Testis (tissue), 3 donors: ENCODE results near the gene EXD3. TPM values are rescaled to one million over a fixed set of nuclear protein-coding genes. Genes with fewer than 3 reads are reported as not detected.

Experiments used
- DNase-seq: peaks from one replicate; pipeline ENCODE4 v3.0.0-alpha.2; 2019
- H3K27ac ChIP-seq, 2 donors: fragments of 200-600 bp; sonication (generic); one replicate each; pipeline ENCODE4 v1.5.1; 2019
- H3K27me3 ChIP-seq: fragments of 200-600 bp; sonication (generic); one replicate; pipeline ENCODE4 v1.5.1; 2019
- H3K36me3 ChIP-seq: fragments of 200-600 bp; sonication (generic); one replicate; pipeline ENCODE4 v1.5.1; 2017; ENCODE audit warnings: low read depth; ENCODE audit errors: missing control alignments
- H3K4me1 ChIP-seq: fragments of 200-600 bp; sonication (generic); one replicate; pipeline ENCODE4 v1.5.1; 2019
- H3K4me3 ChIP-seq, 2 donors: fragments of 200-600 bp; sonication (generic); one replicate each; pipeline ENCODE4 v1.5.1; 2017 to 2019
- H3K9me3 ChIP-seq: fragments of 200-600 bp; sonication (generic); one replicate; pipeline ENCODE4 v1.5.1; 2017
- CTCF ChIP-seq, 3 experiments: fragments of 450-650 bp in 2 of 3; fragments of 200-600 bp in 1 of 3; sonication (generic) in 1 of 3; IDR thresholded peaks; one replicate each; pipeline ENCODE4 v1.5.1; 2016 to 2019; ENCODE audit warnings: antibody characterized with exemption in 3 of 3, mild to moderate bottlenecking in 2 of 3, moderate library complexity in 1 of 3
- POLR2A ChIP-seq: fragments of 450-650 bp; IDR thresholded peaks from one replicate; pipeline ENCODE4 v1.6.1; 2017; ENCODE audit warnings: antibody characterized with exemption, mild to moderate bottlenecking, moderate library complexity
- WGBS, 2 donors: methylation state at CpG; one replicate each; pipeline ENCODE4 v1.1.5; 2018; 5-methylcytosine and 5-hydroxymethylcytosine counted together
- intact Hi-C: fragments of 100-400 bp; cut with DNase I; formaldehyde crosslinking; loops from one replicate; pipeline ENCODE4 v1.15.1; 2023; ENCODE audit warnings: low total_unique reads
- polyA plus RNA-seq: library from polyadenylated mRNA; stranded (reverse); fragments of 350-450 nt; fragmentation: Illumina TruSeq; extraction: RNeasy Lipid Tissue Mini Kit (QIAGEN cat#74804); gene quantifications from one replicate; pipeline ENCODE4 v1.2.3, GENCODE V29; 2014; ENCODE audit warnings: low read depth, low replicate concordance; ENCODE audit not compliant: insufficient read depth
- total RNA-seq, 2 donors: library from RNA; depleted of rRNA; stranded (reverse); fragments of >200 nt; gene quantifications; one replicate each; pipeline ENCODE4 v1.2.3, GENCODE V29; 2016

EXD3 gene
- total and polyA plus RNA-seq, 3 donors from 2014 or later = 8.9 to 24.5 (median 15.5) TPM

- Histone ChIP-seq H3K27ac (no peak overlapping the region), H3K9me3 (no peaks in the 10 kb centered on the region), H3K27me3 (no peaks in the 10 kb centered on the region), H3K36me3 (no peaks in the 10 kb centered on the region), H3K4me3 (no peak overlapping the region), H3K4me1 (no peaks in the 10 kb centered on the region)
- TF ChIP-seq POLR2A (no peak), CTCF (IDR thresholded peaks at IDR 0.05) (no peak)
- WGBS, 2 donors = 75 to 84% methylated on average over 12 to 20 of the region's 20 CpGs
- intact Hi-C loops = no loop called here
- DNase-seq = no peak
Observed at GRCh38 chr9:137369911-137370764, 52.8 kb downstream of the EXD3 start.

- Histone ChIP-seq H3K27ac (no peak overlapping the region), H3K4me3 (peak overlapping the region in 1 of 2 donors; percentile 39), H3K27me3 (no peaks in the 10 kb centered on the region), H3K9me3 (no peaks in the 10 kb centered on the region), H3K36me3 (no peaks in the 10 kb centered on the region), H3K4me1 (no peaks in the 10 kb centered on the region)
- WGBS, 2 donors = 80 to 88% methylated on average over 22 to 26 of the region's 36 CpGs
- TF ChIP-seq POLR2A (no peak), CTCF (IDR thresholded peaks at IDR 0.05) (no peak)
- no peak for DNase-seq
- intact Hi-C loops = no loop called here
Observed at GRCh38 chr9:137369061-137369787, 53.7 kb downstream of the EXD3 start.

- no peak for DNase-seq
- intact Hi-C loops = no loop called here
- H3K4me1 ChIP-seq = no peaks in the 10 kb centered on the region
- no peaks in the 10 kb centered on the region for H3K9me3 ChIP-seq
- H3K4me3 ChIP-seq = peak overlapping the region in 1 of 2 donors; percentile 39
- H3K27ac ChIP-seq = no peak overlapping the region
- TF ChIP-seq POLR2A (no peak), CTCF (IDR thresholded peaks at IDR 0.05) (no peak)
- 58 to 61% methylated on average over 13 to 34 of the region's 51 CpGs for WGBS, 2 donors
- no peaks in the 10 kb centered on the region for H3K27me3 ChIP-seq
- H3K36me3 ChIP-seq = no peaks in the 10 kb centered on the region
Observed at GRCh38 chr9:137368431-137369035, 54.4 kb downstream of the EXD3 start.

- TF ChIP-seq CTCF (IDR thresholded peaks at IDR 0.05) (no peak), POLR2A (no peak)
- Histone ChIP-seq H3K4me1 (no peaks in the 10 kb centered on the region), H3K36me3 (no peaks in the 10 kb centered on the region), H3K27me3 (no peaks in the 10 kb centered on the region), H3K4me3 (peak overlapping the region in 1 of 2 donors; percentile 39), H3K9me3 (no peaks in the 10 kb centered on the region), H3K27ac (no peak overlapping the region)
- intact Hi-C loops = no loop called here
- no peak for DNase-seq
- 89 to 92% methylated on average over 28 to 35 of the region's 38 CpGs for WGBS, 2 donors
Observed at GRCh38 chr9:137367506-137368430, 55.2 kb downstream of the EXD3 start.
